Osteoblast (primary cell): ENCODE measurements around the gene DEDD. TPM values are rescaled to one million over a fixed set of nuclear protein-coding genes. Genes with fewer than 3 reads are reported as not detected.
A peak's percentile ranks its signal among the peaks of the same experiment; 100 is the strongest.

Experiments used
- DNase-seq: peaks from one replicate; pipeline ENCODE4 v3.0.0; 2011; ENCODE audit warnings: low spot score, mixed read lengths; ENCODE audit not compliant: insufficient read length; ENCODE audit errors: missing footprints
- H2AFZ ChIP-seq: 2 replicates; pipeline ENCODE4 v1.6.0; 2011; ENCODE audit warnings: mild to moderate bottlenecking, low read length
- H3K27ac ChIP-seq: 2 replicates; pipeline ENCODE4 v1.5.1; 2011; ENCODE audit warnings: mild to moderate bottlenecking, low read depth, low read length, moderate library complexity
- H3K27me3 ChIP-seq: 2 replicates; pipeline ENCODE4 v1.6.0; 2012; ENCODE audit warnings: mild to moderate bottlenecking, control low read depth, inconsistent platforms, low read length, moderate library complexity; ENCODE audit not compliant: insufficient read depth
- H3K36me3 ChIP-seq: 2 replicates; pipeline ENCODE4 v1.5.1; 2011; ENCODE audit warnings: mild to moderate bottlenecking, low read length, control low read depth, moderate library complexity; ENCODE audit not compliant: insufficient read depth
- H3K4me1 ChIP-seq: 2 replicates; pipeline ENCODE4 v1.5.1; 2011; ENCODE audit warnings: mild to moderate bottlenecking, low read length, control low read depth, moderate library complexity; ENCODE audit not compliant: insufficient read depth
- H3K4me2 ChIP-seq: 2 replicates; pipeline ENCODE4 v1.6.0; 2011; ENCODE audit warnings: mild to moderate bottlenecking, low read length; ENCODE audit not compliant: insufficient read depth
- H3K4me3 ChIP-seq: fragments of 200-600 bp; sonication (generic); 3 replicates; pipeline ENCODE4 v1.5.1; 2012; ENCODE audit warnings: mild to moderate bottlenecking, low read length, inconsistent platforms; ENCODE audit not compliant: insufficient read depth
- H3K79me2 ChIP-seq: 2 replicates; pipeline ENCODE4 v1.6.0; 2012; ENCODE audit warnings: mild to moderate bottlenecking, low read length, control low read depth, inconsistent platforms; ENCODE audit not compliant: insufficient read depth
- H3K9me3 ChIP-seq: 2 replicates; pipeline ENCODE4 v1.5.1; 2011; ENCODE audit warnings: low read depth, low read length, control low read depth
- H4K20me1 ChIP-seq: 2 replicates; pipeline ENCODE4 v1.6.0; 2012; ENCODE audit warnings: mild to moderate bottlenecking, low read length, control low read depth; ENCODE audit not compliant: insufficient read depth
- CTCF ChIP-seq: IDR thresholded peaks from 2 replicates; pipeline ENCODE4 v1.5.1; 2011; ENCODE audit warnings: mild to moderate bottlenecking, low read depth, low read length, moderate library complexity; ENCODE audit errors: extremely low read depth
- total RNA-seq: library from RNA; depleted of rRNA; stranded (reverse); fragments of >200 nt; gene quantifications from 2 replicates; pipeline ENCODE4 v1.2.3, GENCODE V29; 2012

The DEDD gene
- total RNA-seq, 1 donor: 36.6 TPM

GRCh38 chr1:161094481-161094880, 38.0 kb downstream of the DEDD start:
- H3K27ac ChIP-seq: no peak overlapping the region
- H3K4me1 ChIP-seq: peaks cover 18% of the 10 kb centered on the region
- peaks cover 1% of the 10 kb centered on the region for H4K20me1 ChIP-seq
- peaks cover 1% of the 10 kb centered on the region for H3K36me3 ChIP-seq
- H3K4me2 ChIP-seq: no peak overlapping the region
- no peaks in the 10 kb centered on the region for H3K79me2 ChIP-seq
- peak; percentile 66 for DNase-seq
- H2AFZ ChIP-seq: no peak overlapping the region
- no peaks in the 10 kb centered on the region for H3K9me3 ChIP-seq
- H3K4me3 ChIP-seq: no peak overlapping the region
- H3K27me3 ChIP-seq: no peaks in the 10 kb centered on the region
- no peak for TF ChIP-seq CTCF

- peak; percentile 91 for DNase-seq
Observed at GRCh38 chr1:161092621-161093028, 39.8 kb downstream of the DEDD start.

GRCh38 chr1:161091796-161092507, 40.5 kb downstream of the DEDD start:
- no peak overlapping the region for H2AFZ ChIP-seq
- H3K36me3 ChIP-seq: no peaks in the 10 kb centered on the region
- H3K27ac ChIP-seq: no peak overlapping the region
- no peak overlapping the region for H3K4me3 ChIP-seq
- H3K79me2 ChIP-seq: no peaks in the 10 kb centered on the region
- peaks cover 19% of the 10 kb centered on the region for H3K4me1 ChIP-seq
- DNase-seq: peak; percentile 83
- H3K27me3 ChIP-seq: no peaks in the 10 kb centered on the region
- no peak overlapping the region for H3K4me2 ChIP-seq
- H4K20me1 ChIP-seq: no peaks in the 10 kb centered on the region
- H3K9me3 ChIP-seq: no peaks in the 10 kb centered on the region
- no peak for TF ChIP-seq CTCF

More at GRCh38 chr1:161092621-161093028, 39.8 kb downstream of the DEDD start:
- no peaks in the 10 kb centered on the region for H3K36me3 ChIP-seq
- H3K27ac ChIP-seq: no peak overlapping the region
- no peaks in the 10 kb centered on the region for H3K79me2 ChIP-seq
- H2AFZ ChIP-seq: no peak overlapping the region
- no peaks in the 10 kb centered on the region for H3K27me3 ChIP-seq
- H4K20me1 ChIP-seq: no peaks in the 10 kb centered on the region
- H3K4me1 ChIP-seq: peaks cover 23% of the 10 kb centered on the region
- TF ChIP-seq CTCF: no peak
- H3K4me2 ChIP-seq: no peak overlapping the region
- H3K9me3 ChIP-seq: no peaks in the 10 kb centered on the region
- H3K4me3 ChIP-seq: no peak overlapping the region

GRCh38 chr1:161091093-161091492, 41.4 kb downstream of the DEDD start:
- Histone ChIP-seq H3K27me3 (no peaks in the 10 kb centered on the region), H3K36me3 (no peaks in the 10 kb centered on the region), H4K20me1 (no peaks in the 10 kb centered on the region), H3K27ac (no peak overlapping the region), H3K4me2 (no peak overlapping the region), H3K4me3 (no peak overlapping the region), H3K79me2 (no peaks in the 10 kb centered on the region), H3K9me3 (no peaks in the 10 kb centered on the region), H2AFZ (no peak overlapping the region), H3K4me1 (peaks cover 19% of the 10 kb centered on the region)
- DNase-seq: no peak
- TF ChIP-seq CTCF: no peak
